Astrocyte of the cerebellum (primary cell): ENCODE data around the gene BHLHE23.

Source experiments
- DNase-seq: peaks from one replicate; pipeline ENCODE4 v3.0.0-alpha.2; 2011; ENCODE audit warnings: low read depth
- H3K4me3 ChIP-seq: 2 replicates; pipeline ENCODE4 v1.5.1; 2011; ENCODE audit warnings: mild to moderate bottlenecking, low read depth, low read length, moderate library complexity
- in situ Hi-C: cut with HindIII; loops from 2 replicates; pipeline ENCODE4 v1.10.0; 2017; ENCODE audit warnings: low sequenced_read_pairs
- TF ChIP-seq, protein P1 (sequence below): IDR thresholded peaks from 2 replicates; pipeline ENCODE4 v1.5.1; 2012; ENCODE audit warnings: low read length, low read depth, moderate library complexity, mild to moderate bottlenecking; ENCODE audit errors: missing control alignments

The BHLHE23 gene

GRCh38 chr20:63017076-63017825, 10.5 kb upstream of the BHLHE23 start:
- in situ Hi-C loops, result no loop called here
- H3K4me3 ChIP-seq, result no peak overlapping the region
- DNase-seq, result no peak

GRCh38 chr20:63016514-63017075, 9.8 kb upstream of the BHLHE23 start:
- in situ Hi-C loops, result no loop called here
- TF ChIP-seq, protein P1, sequence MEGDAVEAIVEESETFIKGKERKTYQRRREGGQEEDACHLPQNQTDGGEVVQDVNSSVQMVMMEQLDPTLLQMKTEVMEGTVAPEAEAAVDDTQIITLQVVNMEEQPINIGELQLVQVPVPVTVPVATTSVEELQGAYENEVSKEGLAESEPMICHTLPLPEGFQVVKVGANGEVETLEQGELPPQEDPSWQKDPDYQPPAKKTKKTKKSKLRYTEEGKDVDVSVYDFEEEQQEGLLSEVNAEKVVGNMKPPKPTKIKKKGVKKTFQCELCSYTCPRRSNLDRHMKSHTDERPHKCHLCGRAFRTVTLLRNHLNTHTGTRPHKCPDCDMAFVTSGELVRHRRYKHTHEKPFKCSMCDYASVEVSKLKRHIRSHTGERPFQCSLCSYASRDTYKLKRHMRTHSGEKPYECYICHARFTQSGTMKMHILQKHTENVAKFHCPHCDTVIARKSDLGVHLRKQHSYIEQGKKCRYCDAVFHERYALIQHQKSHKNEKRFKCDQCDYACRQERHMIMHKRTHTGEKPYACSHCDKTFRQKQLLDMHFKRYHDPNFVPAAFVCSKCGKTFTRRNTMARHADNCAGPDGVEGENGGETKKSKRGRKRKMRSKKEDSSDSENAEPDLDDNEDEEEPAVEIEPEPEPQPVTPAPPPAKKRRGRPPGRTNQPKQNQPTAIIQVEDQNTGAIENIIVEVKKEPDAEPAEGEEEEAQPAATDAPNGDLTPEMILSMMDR, result no peak
- no peak for DNase-seq
- H3K4me3 ChIP-seq, result no peak overlapping the region

More at GRCh38 chr20:63017076-63017825, 10.5 kb upstream of the BHLHE23 start:
- TF ChIP-seq, protein P1, result no peak

DNA sequence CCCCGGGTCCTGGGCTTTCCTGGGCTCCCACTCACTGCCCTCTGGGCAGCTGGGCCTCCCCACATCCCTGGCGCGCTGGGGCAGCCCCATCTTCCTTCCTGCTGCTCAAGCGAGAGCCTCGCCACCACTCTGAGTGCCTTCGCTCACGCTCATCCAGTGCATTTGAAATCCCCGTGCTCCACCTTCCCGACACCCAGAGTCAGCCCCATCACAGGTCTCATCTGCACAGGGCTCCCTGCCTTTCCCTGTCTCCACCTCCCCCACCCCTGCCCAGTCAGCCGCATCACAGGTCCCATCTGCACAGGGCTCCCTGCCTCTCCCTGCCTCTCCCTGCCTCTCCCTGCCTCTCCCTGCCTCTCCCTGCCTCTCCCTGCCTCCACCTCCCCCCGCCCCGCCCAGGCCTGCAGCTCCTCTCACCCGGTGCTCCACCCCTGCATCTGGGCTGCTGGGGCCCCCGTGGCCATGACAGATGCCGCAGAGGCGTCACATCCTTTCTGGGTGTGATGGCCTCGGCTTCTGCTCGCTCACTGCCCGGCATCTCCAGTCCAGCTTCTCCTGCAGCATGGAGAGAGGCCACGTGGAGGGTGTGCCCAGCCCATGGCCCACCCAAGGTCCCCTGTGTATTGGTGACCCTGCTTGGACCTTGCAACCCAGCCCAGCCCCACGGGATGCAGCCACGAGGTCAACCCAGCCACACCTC, 9.0 kb upstream of the BHLHE23 start:
- in situ Hi-C loops, result no loop called here
- no peak for DNase-seq
- TF ChIP-seq, protein P1, result no peak
- no peak overlapping the region for H3K4me3 ChIP-seq

DNA sequence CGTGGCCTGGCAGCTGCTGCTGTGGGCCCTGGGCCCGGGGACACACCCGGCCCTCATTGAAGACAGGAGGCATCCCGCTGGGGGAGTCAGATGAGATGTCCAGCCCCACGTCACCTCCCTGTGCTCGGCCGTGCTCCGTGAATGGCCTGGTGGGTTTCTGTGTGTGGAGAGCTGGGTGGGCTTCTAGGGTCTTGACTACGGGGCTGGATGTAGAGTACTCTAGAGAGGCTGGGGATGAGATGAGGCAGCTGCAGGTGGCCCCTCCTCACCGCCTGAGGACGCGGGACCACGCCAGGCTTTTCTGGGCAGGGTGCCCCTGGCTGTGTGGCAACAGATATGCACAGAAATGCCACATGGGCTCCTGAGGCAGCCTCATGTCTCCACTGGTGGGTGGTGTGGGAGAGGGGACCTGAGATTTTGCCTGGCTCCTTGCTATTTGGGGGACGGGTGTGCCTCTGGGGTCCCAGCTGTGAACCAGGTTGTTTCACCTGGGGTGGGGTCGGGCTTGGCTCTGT, 8.4 kb upstream of the BHLHE23 start:
- no peak for DNase-seq
- TF ChIP-seq, protein P1, result no peak
- in situ Hi-C loops, result no loop called here
- H3K4me3 ChIP-seq, result no peak overlapping the region

GRCh38 chr20:63014710-63015109, 7.9 kb upstream of the BHLHE23 start:
- no peak for DNase-seq
- no peak overlapping the region for H3K4me3 ChIP-seq
- TF ChIP-seq, protein P1, result no peak
- in situ Hi-C loops, result no loop called here

- in situ Hi-C loops, result no loop called here
- TF ChIP-seq, protein P1, result no peak
- no peak for DNase-seq
- no peak overlapping the region for H3K4me3 ChIP-seq
Measured at GRCh38 chr20:63014287-63014686, 7.5 kb upstream of the BHLHE23 start.
